Measurements from ENCODE around the gene SHLD2.

GRCh38 chr10:87101996-87102395, 7.0 kb downstream of the SHLD2 start:
- TF ChIP-seq CTCF (conservative IDR thresholded peaks at IDR 0.05 in 1 of 2, IDR thresholded peaks at IDR 0.05 in 1 of 2; ENCODE audit: extremely low read depth in 1 of 2, insufficient read depth in 1 of 2, low read depth in 1 of 2, low read length in 2 of 2) (no peak), EZH2 (IDR thresholded peaks at IDR 0.05; ENCODE audit: borderline replicate concordance, low read length) (no peak)
